ENCODE measurements around the gene TCHP.

DNA sequence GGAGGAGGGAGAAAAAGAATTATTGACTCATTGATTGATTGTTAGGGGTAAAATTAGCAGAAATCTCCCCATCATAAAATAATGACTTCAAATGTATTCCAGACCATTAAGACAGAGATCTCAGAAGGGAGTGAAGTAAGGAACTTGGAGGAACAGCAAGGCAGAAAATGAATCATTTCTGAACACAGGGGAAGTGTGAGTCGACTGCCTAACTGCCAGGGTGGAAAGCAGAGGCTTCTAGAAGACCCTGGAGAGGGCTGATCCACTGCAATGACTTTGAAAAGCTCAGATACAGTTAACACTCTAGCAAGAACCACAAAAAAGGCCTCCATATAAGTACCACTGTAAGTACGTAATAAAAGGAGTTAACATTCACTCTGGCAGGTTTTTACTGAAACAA is 29.4 kb upstream of the TCHP start:
- TF ChIP-seq GATA2 (IDR thresholded peaks at IDR 0.05; ENCODE audit: low read depth, low read length), result no peak
- no peak for TF ChIP-seq GATA3 (IDR thresholded peaks at IDR 0.05; ENCODE audit: low read depth, low read length)

All from SH-SY5Y (cell line).